Right atrium auricular region (tissue), 2 donors: Measurements from ENCODE around the gene C2orf81. TPM values are rescaled to one million over a fixed set of nuclear protein-coding genes. Genes with fewer than 3 reads are reported as not detected.

Experiments
- DNase-seq: peaks from one replicate; pipeline ENCODE4 v3.0.0-alpha.2; 2019; ENCODE audit warnings: low spot score
- H3K27ac ChIP-seq, 2 donors: fragments of 200-600 bp; sonication (generic); 1 replicate in 1 of 2; 2 replicates in 1 of 2; pipeline ENCODE4 v1.5.1; 2016 to 2019
- H3K27me3 ChIP-seq, 2 donors: fragments of 200-600 bp; sonication (generic); one replicate each; pipeline versions ENCODE4 v1.5.1 to v1.6.0; 2017 to 2019
- H3K36me3 ChIP-seq: fragments of 200-600 bp; sonication (generic); one replicate; pipeline ENCODE4 v1.5.1; 2016
- H3K4me1 ChIP-seq, 2 donors: fragments of 200-600 bp; sonication (generic); one replicate each; pipeline versions ENCODE4 v1.5.1 to v1.6.0; 2017 to 2019
- H3K4me3 ChIP-seq, 2 donors: fragments of 200-600 bp; sonication (generic); 1 replicate in 1 of 2; 2 replicates in 1 of 2; pipeline ENCODE4 v1.5.1; 2017 to 2019; ENCODE audit warnings: mild to moderate bottlenecking in 1 of 2, moderate library complexity in 1 of 2
- H3K9me3 ChIP-seq, 2 donors: fragments of 200-600 bp; sonication (generic); one replicate each; pipeline ENCODE4 v1.5.1; 2019
- CTCF ChIP-seq, 2 donors: fragments of 200-600 bp; sonication (generic); IDR thresholded peaks; one replicate each; pipeline ENCODE4 v1.5.1; 2019; ENCODE audit warnings: antibody characterized with exemption in 2 of 2
- total RNA-seq, 2 donors: library from RNA; depleted of rRNA; stranded (reverse); fragments of >200 nt; gene quantifications; one replicate each; pipeline ENCODE4 v1.1.0, GENCODE V29; 2016

Gene C2orf81
- total RNA-seq, 2 donors from 2014 or later, result 0.94 to 1.0 TPM

GRCh38 chr2:74364533-74365505 lies 56.6 kb downstream of the C2orf81 start:
- H3K4me3 ChIP-seq, result no peak overlapping the region
- H3K4me1 ChIP-seq, result peaks cover 0 to 6% of the 10 kb centered on the region in 2 donors
- H3K9me3 ChIP-seq, result no peaks in the 10 kb centered on the region
- DNase-seq, result no peak
- H3K36me3 ChIP-seq, result peaks cover 100% of the 10 kb centered on the region
- no peak overlapping the region for H3K27ac ChIP-seq
- no peaks in the 10 kb centered on the region for H3K27me3 ChIP-seq
- no peak for TF ChIP-seq CTCF (IDR thresholded peaks at IDR 0.05)

Other genes with a start within 250 kb of the C2orf81 start
- 10 to 100 TPM; 47.8 TPM for gene MOB1A, start 242.7 kb downstream of the C2orf81 start, total RNA-seq
- gene MTHFD2, start 223.0 kb downstream of the C2orf81 start, total RNA-seq, result 10 to 100 TPM; 12.9 to 15.8 TPM
- 1 to 10 TPM in 1 of 2 donors, under 1 TPM in 1; 0.28 to 1.3 TPM for gene SLC4A5, start 78.2 kb downstream of the C2orf81 start, total RNA-seq
- gene DCTN1, start 41.3 kb downstream of the C2orf81 start, total RNA-seq, result 100 to 1,000 TPM in 1 of 2 donors, 10 to 100 TPM in 1; 86.5 to 102 TPM
- gene WDR54, start 111 bp upstream of the C2orf81 start, total RNA-seq, result 1 to 10 TPM in 1 of 2 donors, under 1 TPM in 1; 0.67 to 7.5 TPM
- 10 to 100 TPM; 10.4 to 15.3 TPM for gene RTKN, start 20.3 kb upstream of the C2orf81 start, total RNA-seq
- gene INO80B, start 33.5 kb upstream of the C2orf81 start, total RNA-seq, result 10 to 100 TPM; 10.4 to 14.6 TPM
- gene WBP1, start 36.8 kb upstream of the C2orf81 start, total RNA-seq, result 10 to 100 TPM; 43.0 to 57.4 TPM
- 10 to 100 TPM; 22.6 to 26.1 TPM for gene MOGS, start 43.8 kb upstream of the C2orf81 start, total RNA-seq
- gene MRPL53, start 51.1 kb upstream of the C2orf81 start, total RNA-seq, result 10 to 100 TPM; 19.8 to 81.4 TPM
- 10 to 100 TPM in 1 of 2 donors, 1 to 10 TPM in 1; 3.8 to 13.6 TPM for gene CCDC142, start 61.4 kb upstream of the C2orf81 start, total RNA-seq
- gene TTC31, start 61.5 kb upstream of the C2orf81 start, total RNA-seq, result 1 to 10 TPM; 9.1 to 9.6 TPM
- gene LBX2, start 78.0 kb upstream of the C2orf81 start, total RNA-seq, result 1 to 10 TPM in 1 of 2 donors, under 1 TPM in 1; 0.83 to 1.0 TPM
- 10 to 100 TPM; 15.2 to 19.0 TPM for gene PCGF1, start 86.1 kb upstream of the C2orf81 start, total RNA-seq
- not detected for gene TLX2, start 92.8 kb upstream of the C2orf81 start, total RNA-seq
- not detected for gene DQX1, start 104.6 kb upstream of the C2orf81 start, total RNA-seq
- 10 to 100 TPM; 55.2 to 80.9 TPM for gene AUP1, start 108.1 kb upstream of the C2orf81 start, total RNA-seq
- 10 to 100 TPM; 16.0 to 27.3 TPM for gene HTRA2, start 108.3 kb upstream of the C2orf81 start, total RNA-seq
- 1 to 10 TPM; 3.2 to 3.9 TPM for gene LOXL3, start 132.3 kb upstream of the C2orf81 start, total RNA-seq
- gene DOK1, start 133.1 kb upstream of the C2orf81 start, total RNA-seq, result 10 to 100 TPM in 1 of 2 donors, 1 to 10 TPM in 1; 4.9 to 10.3 TPM
- 10 to 100 TPM in 1 of 2 donors, not detected in 1; 10.3 TPM for gene M1AP, start 226.7 kb upstream of the C2orf81 start, total RNA-seq
- 1 to 10 TPM; 3.0 to 3.9 TPM for gene SEMA4F, start 232.6 kb upstream of the C2orf81 start, total RNA-seq